ENCODE measurements around the gene SUCLG2. TPM values are rescaled to one million over a fixed set of nuclear protein-coding genes. Genes with fewer than 3 reads are reported as not detected.

The SUCLG2 gene
- total and polyA plus RNA-seq, 9 of the 15 experiments (the other 6 are each of a cell fraction or from before 2014, with no cell fraction given), result 10.1 to 41.4 (median 29.0) TPM

DNA sequence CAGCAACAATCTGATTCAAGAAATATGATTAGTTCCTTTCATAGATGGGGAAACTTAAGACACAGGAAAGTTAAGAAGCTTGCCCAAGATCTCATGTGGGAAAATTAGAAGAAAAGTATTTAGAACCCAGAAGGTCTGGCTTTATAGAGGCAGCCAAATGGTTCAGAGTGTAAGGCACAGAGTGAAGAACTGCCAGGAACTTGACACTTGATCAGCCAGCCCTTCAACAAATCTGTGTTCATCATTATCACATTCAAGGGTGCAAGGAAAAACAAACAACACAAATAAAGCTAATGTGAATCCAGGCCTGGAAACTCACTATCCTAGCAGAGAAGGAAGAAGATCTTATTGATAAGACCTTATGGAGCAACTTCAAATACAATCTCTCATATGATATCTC lies 62.4 kb downstream of the SUCLG2 start:
- intact Hi-C loops (cut with micrococcal nuclease), result no loop called here
- in situ Hi-C loops (cut with MboI), result no loop called here
- TF ChIP-seq FOXK2 (conservative IDR thresholded peaks at IDR 0.05 in 1 of 2, IDR thresholded peaks at IDR 0.05 in 1 of 2; ENCODE audit: low read depth in 2 of 2) (no peak), ZNF830 (CRISPR knock-in tag; IDR thresholded peaks at IDR 0.05) (no peak), ZNF133 (CRISPR knock-in tag; IDR thresholded peaks at IDR 0.05) (no peak), NR4A1 (CRISPR knock-in tag; IDR thresholded peaks at IDR 0.05) (no peak), NR4A1 (tag; IDR thresholded peaks at IDR 0.05) (no peak), SMARCB1 (IDR thresholded peaks at IDR 0.05; ENCODE audit: insufficient read length, low read depth) (no peak), ELF4 (CRISPR knock-in tag; IDR thresholded peaks at IDR 0.05) (no peak), ZSCAN32 (CRISPR knock-in tag; IDR thresholded peaks at IDR 0.05) (no peak), TCF7 (IDR thresholded peaks at IDR 0.05; ENCODE audit: borderline replicate concordance) (no peak), HNRNPUL1 (IDR thresholded peaks at IDR 0.05; ENCODE audit: low read length) (no peak), PHF21A (IDR thresholded peaks at IDR 0.05; ENCODE audit: borderline replicate concordance, low read depth) (no peak), ZNF436 (CRISPR knock-in tag; IDR thresholded peaks at IDR 0.05) (no peak)
- TF ChIP-seq, protein P1, sequence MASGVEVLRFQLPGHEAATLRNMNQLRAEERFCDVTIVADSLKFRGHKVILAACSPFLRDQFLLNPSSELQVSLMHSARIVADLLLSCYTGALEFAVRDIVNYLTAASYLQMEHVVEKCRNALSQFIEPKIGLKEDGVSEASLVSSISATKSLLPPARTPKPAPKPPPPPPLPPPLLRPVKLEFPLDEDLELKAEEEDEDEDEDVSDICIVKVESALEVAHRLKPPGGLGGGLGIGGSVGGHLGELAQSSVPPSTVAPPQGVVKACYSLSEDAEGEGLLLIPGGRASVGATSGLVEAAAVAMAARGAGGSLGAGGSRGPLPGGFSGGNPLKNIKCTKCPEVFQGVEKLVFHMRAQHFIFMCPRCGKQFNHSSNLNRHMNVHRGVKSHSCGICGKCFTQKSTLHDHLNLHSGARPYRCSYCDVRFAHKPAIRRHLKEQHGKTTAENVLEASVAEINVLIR (CRISPR knock-in tag; IDR thresholded peaks at IDR 0.05), result no peak
- TF ChIP-seq, protein P2, sequence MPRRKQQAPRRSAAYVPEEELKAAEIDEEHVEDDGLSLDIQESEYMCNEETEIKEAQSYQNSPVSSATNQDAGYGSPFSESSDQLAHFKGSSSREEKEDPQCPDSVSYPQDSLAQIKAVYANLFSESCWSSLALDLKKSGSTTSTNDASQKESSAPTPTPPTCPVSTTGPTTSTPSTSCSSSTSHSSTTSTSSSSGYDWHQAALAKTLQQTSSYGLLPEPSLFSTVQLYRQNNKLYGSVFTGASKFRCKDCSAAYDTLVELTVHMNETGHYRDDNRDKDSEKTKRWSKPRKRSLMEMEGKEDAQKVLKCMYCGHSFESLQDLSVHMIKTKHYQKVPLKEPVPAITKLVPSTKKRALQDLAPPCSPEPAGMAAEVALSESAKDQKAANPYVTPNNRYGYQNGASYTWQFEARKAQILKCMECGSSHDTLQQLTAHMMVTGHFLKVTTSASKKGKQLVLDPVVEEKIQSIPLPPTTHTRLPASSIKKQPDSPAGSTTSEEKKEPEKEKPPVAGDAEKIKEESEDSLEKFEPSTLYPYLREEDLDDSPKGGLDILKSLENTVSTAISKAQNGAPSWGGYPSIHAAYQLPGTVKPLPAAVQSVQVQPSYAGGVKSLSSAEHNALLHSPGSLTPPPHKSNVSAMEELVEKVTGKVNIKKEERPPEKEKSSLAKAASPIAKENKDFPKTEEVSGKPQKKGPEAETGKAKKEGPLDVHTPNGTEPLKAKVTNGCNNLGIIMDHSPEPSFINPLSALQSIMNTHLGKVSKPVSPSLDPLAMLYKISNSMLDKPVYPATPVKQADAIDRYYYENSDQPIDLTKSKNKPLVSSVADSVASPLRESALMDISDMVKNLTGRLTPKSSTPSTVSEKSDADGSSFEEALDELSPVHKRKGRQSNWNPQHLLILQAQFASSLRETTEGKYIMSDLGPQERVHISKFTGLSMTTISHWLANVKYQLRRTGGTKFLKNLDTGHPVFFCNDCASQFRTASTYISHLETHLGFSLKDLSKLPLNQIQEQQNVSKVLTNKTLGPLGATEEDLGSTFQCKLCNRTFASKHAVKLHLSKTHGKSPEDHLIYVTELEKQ (CRISPR knock-in tag; IDR thresholded peaks at IDR 0.05), result no peak
- TF ChIP-seq, protein P3, sequence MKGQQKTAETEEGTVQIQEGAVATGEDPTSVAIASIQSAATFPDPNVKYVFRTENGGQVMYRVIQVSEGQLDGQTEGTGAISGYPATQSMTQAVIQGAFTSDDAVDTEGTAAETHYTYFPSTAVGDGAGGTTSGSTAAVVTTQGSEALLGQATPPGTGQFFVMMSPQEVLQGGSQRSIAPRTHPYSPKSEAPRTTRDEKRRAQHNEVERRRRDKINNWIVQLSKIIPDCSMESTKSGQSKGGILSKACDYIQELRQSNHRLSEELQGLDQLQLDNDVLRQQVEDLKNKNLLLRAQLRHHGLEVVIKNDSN (CRISPR knock-in tag; IDR thresholded peaks at IDR 0.05), result no peak
- DNase-seq (ENCODE audit: extremely low read depth in 1 of 4, low spot score in 3 of 4) (no peak), ATAC-seq (no peak), FAIRE-seq (no peak)
- ChIA-PET POLR2A (no interaction called here), CTCF (ENCODE audit: low intra/inter-chr PET ratio) (no interaction called here)
- Histone ChIP-seq H3K9me3 (replicated peaks; ENCODE audit: control insufficient read depth, insufficient read depth, low read depth, low read length) (no peaks in the 10 kb centered on the region), H3K4me2 (ENCODE audit: insufficient read depth, low read length) (no peak overlapping the region), H3K36me3 (ENCODE audit: control insufficient read depth, insufficient read depth, low read length) (no peaks in the 10 kb centered on the region), H3K4me3 (no peak overlapping the region), H3K9ac (ENCODE audit: insufficient read depth in 1 of 2, low read depth in 2 of 2, low read length in 2 of 2) (no peak overlapping the region), H3K4me1 (replicated peaks in 1 of 2; ENCODE audit: control insufficient read depth in 2 of 2, insufficient read depth in 2 of 2, low read length in 2 of 2) (no peaks in the 10 kb centered on the region), H3K9me1 (ENCODE audit: control insufficient read depth, insufficient read depth, low read length) (no peaks in the 10 kb centered on the region), H4K20me1 (replicated peaks; ENCODE audit: control insufficient read depth, insufficient read depth, low read length) (no peaks in the 10 kb centered on the region), H2AFZ (ENCODE audit: low read depth, low read length) (no peak overlapping the region), H3K79me2 (ENCODE audit: control insufficient read depth, insufficient read depth, low read length) (no peaks in the 10 kb centered on the region; the same call in 2 of the 3 replicates), H3K27me3 (ENCODE audit: control insufficient read depth in 2 of 2, insufficient read depth in 2 of 2, low read length in 2 of 2) (no peaks in the 10 kb centered on the region), H3K27ac (ENCODE audit: extremely low read depth, low read depth, low read length) (no peak overlapping the region)
- no TSS peak for BruUV-seq (replicated peaks)

Data from K562 (cell line).